T follicular helper cell (primary cell): ENCODE data around the gene BRD4.

Experiments used
- DNase-seq: peaks from one replicate; pipeline ENCODE4 v3.0.0-alpha.2; 2020; ENCODE audit warnings: low read depth

Gene BRD4

DNA sequence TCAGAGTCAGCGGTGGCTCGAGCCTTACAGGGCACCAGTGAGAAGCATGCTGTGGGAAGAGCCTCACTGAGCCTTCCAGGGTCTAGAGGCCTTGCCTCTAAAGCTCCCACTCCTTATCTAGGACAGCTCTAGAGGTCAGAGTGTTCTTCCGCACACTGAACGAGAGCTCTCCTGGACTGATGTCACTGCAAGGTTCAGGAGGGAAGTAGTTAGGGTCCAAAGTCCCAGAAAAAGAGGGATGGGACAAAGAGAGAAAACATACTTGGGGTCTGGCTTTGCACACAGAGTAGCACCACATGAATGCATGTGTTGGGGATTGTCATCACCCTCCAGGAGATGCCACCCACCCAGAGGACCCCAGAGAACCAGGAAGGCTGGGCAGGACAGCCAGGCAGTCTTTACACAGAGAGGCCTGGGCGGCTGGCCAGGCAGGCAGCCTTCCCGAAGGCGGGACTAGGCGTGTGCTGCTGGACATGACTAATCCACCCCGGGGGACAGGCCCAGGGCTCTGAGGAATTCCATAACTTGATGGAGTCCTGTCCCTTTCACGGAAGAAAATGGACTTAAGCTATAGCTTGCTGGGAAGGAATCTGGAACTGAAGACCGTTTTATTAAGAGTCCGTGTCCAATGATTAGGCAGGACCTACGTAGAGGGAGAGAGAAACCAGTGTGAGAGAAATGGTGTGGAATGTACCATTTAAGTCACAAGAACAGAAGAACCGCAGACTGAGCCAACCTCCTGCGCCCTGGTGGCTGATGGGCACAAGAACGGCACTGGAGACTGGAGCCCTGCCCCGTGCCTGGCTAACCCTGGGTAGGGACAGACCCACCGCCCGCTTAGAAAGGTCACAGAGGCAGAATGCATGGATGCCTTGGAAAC, 83.5 kb downstream of the BRD4 start:
- no peak for DNase-seq

GRCh38 chr19:15248106-15248505, 84.2 kb downstream of the BRD4 start:
- no peak for DNase-seq

DNA sequence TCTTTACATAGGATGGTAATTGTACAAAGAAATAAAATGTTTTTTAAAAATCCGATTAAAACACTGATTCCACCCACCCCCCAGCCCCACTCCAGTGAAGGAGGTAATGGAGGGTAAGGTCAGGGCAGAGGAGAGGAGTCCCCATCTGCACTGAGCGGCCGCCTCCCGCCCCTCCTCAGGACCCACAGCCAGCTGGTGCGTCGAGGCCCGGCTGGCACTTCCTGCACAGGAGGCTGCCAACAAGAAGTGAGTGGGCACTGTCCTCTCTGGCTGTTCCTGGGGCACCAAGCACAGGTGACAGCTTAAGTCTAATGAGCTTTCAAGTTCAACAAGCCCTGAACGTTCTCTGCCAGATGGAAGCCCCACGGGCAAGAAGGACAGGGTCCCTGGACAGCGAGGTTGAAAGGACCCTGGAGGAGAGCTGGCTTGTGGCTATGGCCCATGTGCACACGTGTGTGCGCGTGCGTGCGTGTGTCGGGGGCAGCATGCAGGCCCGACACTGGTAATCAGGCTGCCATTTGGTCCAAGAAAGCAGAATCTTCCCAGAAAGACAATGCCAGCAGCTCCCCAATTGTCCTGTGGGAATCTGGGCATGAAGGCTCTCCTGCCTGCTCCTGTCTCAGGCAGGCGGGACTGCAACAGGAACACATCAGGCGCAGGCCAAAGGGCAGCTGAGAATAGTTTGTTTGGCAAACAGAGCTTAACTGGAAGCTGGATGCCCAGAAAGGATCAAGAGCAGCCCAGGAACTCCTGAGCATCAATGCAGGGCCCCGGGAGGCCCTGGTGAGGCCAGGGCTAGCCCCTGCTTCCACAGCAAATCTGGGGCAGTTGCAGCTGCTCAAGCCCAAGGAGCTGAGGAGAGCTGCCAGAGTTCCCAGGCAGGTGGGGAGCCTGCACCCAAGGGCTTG, 85.0 kb downstream of the BRD4 start:
- DNase-seq: no peak

DNA sequence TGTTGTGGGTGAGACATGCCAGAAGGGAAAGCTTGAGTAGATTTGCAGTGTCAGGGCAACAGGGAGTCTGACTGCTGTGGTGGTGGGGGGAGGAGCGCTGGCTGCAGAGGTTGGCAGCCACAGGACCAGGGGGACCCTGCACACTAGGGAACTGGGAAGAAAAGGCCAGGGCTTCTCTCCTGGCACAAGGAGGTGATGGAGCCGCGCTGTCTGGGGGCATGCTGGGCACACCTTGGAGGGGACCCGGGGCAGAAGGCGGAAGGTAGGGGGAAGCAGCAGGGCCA, 86.2 kb downstream of the BRD4 start:
- DNase-seq: no peak

DNA sequence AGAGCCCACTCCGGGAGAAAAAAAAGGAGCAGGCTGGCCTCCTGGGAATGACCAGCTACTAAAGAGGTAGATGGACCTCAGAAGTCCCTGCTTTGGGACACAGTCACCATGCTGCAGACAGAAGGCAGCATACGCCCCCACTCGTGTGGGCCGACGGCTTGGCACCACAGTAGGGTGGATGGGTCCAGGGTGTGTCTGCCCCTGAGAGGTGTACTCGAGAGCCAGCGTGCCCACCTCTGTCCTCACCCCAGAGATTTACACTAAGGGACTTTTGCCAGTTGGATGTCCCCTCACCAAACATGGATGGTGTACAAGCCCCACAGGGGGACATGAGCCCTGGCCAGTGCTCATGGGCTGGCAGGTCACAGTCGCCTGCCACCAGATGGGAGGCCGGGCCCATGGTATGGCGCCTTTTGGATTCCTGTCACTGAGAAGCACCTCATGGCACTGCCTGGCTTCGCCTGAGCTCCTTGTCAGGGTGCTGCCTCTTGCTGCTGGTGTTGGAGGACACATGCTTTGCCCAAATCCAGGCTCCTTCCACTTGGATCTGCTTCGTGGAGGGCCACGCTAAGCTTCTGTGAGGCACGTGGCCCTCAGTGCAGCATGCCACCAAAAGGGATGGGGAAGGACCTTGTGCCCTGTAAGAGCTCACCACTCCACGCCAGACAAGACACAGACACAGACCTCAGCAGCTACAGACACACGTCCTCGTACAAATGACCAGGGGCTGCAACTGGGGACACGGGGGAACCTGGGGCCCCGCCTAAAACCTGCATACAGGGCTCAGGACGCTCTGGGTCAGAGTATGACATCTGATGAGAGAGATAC, 86.8 kb downstream of the BRD4 start:
- no peak for DNase-seq

GRCh38 chr19:15244808-15245207, 87.5 kb downstream of the BRD4 start:
- DNase-seq: no peak

DNA sequence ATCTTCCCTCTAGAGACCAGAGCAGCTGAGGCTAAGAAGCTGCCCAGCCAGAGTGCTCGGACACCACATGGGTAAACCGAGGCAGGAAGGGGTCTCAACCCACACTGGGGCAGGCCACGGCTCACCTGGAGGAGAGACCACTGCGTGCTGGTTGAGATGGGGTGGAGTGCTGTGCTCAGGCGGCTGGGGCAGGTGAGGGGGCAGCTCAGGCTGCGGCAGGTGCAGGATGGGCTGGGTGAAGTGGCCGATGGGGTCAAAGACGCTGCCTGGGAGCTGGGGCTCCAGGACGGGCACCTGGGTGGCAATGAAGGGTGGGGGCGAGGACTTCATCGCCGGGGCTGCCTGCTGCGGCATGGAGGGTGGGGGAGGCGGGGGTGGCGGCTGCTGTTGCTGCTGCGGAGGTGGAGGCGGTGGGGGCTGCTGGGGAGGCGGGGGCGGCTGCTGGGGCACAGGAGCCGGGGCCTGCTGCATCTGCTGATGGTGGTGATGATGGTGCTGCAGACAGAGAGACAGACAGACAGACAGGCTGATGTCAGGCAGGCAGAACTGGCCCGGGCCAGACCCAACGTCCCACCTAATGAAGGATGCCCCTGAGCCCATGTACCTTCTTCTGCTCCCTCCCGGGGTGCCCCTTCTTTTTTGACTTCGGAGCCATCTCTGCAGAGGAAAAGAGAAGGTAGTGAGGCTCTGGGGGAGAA, 88.1 kb downstream of the BRD4 start:
- no peak for DNase-seq

GRCh38 chr19:15243236-15243957, 88.9 kb downstream of the BRD4 start:
- no peak for DNase-seq

DNA sequence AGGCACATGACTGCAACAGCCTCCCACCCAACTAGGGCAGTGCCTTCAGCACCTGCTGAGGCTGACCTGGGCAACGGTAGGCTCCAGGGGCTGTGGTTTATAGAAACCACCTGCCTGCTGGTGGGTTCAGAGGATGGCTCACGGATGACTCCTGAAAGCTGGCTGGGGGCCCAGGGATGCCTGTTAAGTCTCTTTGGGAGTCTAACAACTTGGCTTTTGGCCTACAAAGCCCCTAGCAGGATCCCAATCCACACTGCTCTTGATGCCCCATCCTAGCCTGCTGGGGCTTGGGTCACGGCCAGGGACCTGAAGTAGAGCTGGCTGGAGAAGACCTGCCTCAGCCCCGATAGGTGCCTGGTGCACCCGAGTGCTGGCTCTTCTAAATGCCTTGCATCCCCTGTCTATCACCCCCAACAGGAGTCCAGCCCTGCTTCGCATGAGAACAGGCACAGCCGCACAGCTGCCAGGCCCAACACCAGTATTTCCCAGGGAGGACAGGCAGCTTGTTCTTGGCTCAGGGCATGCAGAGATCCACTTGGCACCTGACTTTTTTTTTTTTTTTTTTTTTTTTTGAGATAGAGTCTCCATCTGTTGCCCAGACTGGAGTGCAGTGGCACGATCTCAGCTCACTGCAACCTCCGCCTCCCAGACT, 91.0 kb downstream of the BRD4 start:
- no peak for DNase-seq

DNA sequence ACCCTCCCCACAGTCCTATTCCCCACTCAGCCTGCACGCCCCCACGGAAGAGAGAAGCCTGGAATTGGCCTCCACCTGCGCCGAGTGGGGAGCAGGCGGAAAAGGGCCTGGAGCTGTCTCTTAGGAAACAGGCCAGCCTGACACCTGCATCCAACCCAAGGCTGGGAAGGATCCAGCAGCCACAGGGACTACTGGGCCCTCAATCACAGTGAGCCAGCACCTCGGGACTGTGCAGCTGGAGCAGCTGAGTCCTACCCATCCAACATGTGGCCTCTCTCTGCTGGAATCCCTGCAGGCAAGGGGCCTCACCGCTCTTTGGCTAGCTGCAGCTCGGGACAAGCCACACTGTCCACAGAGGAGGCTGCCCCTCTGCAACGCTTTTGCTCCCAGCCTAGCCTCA, 91.8 kb downstream of the BRD4 start:
- no peak for DNase-seq

DNA sequence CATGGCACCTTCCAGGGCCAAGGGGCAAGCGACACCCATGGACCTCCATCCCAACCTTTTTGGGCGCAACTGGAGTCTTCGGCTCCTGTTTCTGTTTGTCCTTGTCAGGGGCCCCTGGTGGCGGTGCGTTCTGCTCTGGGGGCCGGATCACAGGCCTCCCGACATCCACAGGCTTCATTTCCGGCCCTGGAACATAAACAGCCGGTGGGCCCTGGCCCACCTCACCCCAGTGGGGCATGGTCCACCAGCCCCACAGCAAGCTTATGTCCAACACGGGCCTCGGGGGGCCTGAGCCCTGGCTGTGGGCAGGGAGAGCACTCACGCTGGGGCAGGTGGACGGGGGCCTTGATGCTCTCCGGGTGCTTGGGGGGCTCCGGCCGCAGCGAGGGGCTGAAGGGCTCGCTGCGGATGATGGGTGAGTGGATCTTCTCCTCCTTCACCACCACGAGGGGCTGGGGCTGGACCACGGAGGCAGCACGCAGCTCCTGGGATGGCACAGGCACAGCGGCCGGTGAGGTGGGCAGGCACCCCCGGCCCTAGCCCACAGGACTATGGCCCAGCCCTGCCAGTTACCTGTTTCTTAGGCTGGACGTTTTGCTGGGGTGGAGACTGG, 92.9 kb downstream of the BRD4 start:
- no peak for DNase-seq

GRCh38 chr19:15238639-15239155, 93.6 kb downstream of the BRD4 start:
- DNase-seq: no peak

DNA sequence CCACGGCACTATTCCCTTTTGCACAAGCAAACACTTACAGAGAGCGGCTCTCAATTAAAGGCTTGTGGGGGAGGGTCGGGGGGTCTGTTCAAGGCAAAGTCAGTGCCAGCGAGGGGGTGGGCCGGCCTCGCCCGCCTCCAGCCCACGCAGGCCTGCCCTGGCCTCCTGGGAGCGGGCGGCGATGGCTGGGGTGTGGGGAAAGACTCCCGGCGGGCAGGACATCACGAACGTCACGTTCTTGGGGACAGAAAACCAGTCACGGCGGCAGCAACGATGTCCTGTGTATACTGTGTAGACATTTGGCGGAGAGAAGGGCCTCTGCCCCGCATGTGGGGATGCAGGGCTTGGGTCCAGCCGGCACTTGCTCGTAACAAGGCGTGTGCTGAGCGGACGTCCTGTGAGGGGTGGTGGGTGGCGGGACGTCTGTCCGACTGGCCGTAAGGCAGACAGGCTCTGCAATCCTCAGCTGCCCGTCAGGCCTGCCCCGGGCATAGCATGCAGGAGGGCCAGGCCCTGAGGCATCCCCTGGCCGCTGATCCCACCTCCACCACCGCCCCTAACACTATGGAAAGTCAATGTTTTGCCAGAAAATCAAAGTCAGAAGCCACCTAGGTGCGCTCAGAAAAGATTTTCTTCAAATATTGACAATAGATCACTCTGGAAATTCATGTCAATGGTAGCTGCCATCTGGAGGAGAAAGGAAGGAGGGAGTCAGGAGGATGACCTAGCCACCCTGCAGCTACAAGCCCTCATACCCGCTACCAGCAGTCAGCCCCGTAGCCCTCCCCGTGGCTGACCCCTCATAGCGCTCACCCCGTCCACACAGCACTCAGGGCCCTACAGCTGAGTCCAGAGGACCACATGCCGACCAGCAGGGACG, 94.3 kb downstream of the BRD4 start:
- no peak for DNase-seq

GRCh38 chr19:15236886-15237285, 95.5 kb downstream of the BRD4 start:
- DNase-seq: no peak

- DNase-seq: no peak
Observed at GRCh38 chr19:15235781-15236180, 96.6 kb downstream of the BRD4 start.

GRCh38 chr19:15234431-15235130, 97.8 kb downstream of the BRD4 start:
- DNase-seq: no peak

GRCh38 chr19:15231271-15231670, 101.1 kb downstream of the BRD4 start:
- no peak for DNase-seq

GRCh38 chr19:15227261-15227660, 105.1 kb downstream of the BRD4 start:
- no peak for DNase-seq
